GM12872 (cell line): Measurements from ENCODE around the gene AKT2.

Source experiments
- TF ChIP-seq, protein P1 (sequence below): IDR thresholded peaks from 3 replicates; pipeline ENCODE4 v1.5.1; 2011; ENCODE audit warnings: low read depth, mild to moderate bottlenecking, low read length, moderate library complexity; ENCODE audit not compliant: insufficient read depth

Gene AKT2

DNA sequence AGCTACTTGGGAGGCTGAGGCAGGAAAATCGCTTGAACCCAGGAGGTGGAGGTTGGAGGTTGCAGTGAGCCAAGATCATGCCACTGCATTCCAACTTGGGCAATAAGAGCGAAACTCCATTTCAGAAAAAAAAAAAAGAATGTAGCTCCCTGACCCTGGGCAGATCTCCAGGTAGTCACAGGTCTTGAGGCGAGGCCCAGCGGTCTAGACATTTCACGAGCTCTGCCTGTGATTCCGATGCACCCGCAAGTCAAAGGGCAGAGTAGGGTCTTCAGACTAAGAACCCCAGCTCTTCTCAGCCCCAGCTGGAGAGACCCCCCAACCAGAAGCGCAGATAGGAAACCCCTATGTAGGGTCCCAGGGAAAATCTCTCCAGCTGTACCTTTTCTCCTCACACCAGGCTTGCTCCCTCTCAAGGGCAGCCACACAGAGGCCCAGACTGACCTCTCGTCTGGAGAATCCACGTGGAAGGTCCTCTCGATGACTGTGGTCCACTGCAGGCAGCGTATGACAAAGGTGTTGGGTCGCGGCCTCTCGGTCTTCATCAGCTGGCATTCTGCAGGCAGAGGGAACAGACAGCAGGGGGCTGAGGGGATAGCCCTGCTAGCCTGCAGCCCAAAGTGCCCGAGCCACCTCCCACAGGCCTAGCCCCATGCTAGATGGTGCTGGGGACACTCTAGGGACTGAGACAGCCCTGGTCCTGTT, 30.3 kb downstream of the AKT2 start:
- TF ChIP-seq, protein P1, sequence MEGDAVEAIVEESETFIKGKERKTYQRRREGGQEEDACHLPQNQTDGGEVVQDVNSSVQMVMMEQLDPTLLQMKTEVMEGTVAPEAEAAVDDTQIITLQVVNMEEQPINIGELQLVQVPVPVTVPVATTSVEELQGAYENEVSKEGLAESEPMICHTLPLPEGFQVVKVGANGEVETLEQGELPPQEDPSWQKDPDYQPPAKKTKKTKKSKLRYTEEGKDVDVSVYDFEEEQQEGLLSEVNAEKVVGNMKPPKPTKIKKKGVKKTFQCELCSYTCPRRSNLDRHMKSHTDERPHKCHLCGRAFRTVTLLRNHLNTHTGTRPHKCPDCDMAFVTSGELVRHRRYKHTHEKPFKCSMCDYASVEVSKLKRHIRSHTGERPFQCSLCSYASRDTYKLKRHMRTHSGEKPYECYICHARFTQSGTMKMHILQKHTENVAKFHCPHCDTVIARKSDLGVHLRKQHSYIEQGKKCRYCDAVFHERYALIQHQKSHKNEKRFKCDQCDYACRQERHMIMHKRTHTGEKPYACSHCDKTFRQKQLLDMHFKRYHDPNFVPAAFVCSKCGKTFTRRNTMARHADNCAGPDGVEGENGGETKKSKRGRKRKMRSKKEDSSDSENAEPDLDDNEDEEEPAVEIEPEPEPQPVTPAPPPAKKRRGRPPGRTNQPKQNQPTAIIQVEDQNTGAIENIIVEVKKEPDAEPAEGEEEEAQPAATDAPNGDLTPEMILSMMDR, result no peak

DNA sequence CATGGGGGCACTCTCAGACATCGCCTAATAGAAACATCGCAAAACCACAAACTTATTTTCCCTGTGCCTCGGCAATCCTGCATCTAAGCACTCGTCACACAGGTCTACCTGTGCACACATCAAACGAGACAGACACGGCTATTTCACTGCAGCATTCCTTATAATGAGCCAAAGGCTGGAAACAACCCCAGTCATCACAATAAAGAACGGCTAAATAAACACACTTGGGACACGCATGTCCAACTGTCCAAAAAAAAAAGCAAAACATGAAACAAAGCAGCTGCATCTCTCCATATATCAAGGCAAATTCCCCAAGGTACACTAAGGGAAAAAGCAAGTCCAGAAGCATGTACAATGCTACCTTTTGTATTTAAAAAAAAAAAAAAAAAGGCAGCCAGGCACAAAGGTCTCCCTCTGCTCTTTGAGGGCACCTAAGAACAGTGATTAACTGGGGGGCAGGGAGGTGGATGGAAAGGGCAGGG, 31.5 kb downstream of the AKT2 start:
- TF ChIP-seq, protein P1, result no peak

DNA sequence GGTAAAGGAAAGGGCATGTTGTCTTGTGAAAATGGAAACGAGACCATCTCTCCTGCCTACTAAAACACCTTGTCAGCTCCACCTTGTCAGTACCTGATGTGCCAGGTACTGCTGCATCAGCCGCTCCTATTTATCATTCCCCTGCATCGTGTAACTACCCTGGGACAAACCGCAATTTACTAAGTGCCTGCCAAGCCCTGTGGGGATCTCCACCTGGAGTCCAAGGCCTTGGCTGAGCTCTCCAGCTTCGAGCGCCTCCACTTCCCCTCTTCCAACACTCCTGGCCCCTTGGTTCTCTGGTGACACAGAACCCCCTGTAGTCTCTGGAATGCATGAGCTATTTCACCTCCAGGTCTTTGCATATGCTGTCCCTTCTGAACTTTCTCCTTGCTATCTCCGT, 32.8 kb downstream of the AKT2 start:
- TF ChIP-seq, protein P1, result no peak

DNA sequence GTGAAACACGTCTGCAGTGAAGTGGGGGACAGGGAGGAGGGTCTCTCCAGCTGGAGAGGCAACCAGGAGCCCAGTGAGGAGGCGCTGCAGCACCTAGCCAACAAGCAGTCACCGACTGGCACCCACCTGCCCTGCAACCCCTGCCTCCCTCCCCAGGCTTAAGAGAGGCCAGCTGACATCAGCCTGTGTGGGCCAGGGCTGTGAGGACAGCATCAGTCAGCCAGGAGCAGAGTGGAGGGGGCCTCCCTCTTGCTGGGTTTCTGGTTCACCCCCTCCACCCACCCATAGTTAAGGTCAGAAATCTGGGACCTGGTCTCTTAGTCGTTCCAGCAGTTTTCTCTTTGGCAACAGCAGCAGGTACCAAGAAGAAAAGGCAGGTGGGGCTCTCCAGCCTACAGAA, 33.2 kb downstream of the AKT2 start:
- TF ChIP-seq, protein P1, result no peak

DNA sequence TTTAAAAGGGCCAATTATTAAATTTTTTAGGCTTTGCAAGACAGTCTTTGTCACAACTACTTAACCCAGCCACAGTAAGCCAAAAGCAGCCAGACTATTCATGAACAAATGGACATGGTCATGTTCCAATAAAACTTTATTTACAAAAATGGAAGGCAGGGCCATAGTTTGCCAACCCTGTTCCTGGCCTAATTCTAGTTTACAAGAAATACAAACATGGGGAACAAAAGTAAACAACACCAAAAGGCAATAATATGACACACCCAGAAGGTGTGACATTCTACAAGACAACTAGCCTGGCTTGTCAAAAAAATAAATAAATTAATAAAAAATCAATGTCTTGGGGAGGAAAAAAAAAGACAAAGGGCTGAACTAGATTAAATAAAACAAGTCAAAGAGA, 33.9 kb downstream of the AKT2 start:
- TF ChIP-seq, protein P1, result no peak

DNA sequence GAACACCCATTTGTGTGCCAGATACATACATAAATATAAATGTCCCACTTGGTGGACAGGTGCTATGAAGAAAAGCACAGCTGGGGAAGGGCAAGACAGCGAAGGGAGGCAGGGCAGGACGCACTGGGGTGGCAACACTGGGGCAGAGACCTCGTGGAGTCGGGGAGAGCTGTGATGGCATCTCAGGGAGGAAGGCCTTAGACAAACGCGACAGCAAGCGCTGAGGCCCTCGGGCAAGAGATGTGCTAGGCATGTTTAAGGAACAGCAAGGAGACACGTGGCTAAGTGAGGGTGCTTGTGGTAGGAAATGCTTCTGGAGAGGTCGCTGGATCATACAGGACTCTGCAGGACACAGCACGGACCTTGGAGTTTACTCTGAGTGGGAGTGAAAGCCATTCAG, 35.4 kb downstream of the AKT2 start:
- TF ChIP-seq, protein P1, result no peak

DNA sequence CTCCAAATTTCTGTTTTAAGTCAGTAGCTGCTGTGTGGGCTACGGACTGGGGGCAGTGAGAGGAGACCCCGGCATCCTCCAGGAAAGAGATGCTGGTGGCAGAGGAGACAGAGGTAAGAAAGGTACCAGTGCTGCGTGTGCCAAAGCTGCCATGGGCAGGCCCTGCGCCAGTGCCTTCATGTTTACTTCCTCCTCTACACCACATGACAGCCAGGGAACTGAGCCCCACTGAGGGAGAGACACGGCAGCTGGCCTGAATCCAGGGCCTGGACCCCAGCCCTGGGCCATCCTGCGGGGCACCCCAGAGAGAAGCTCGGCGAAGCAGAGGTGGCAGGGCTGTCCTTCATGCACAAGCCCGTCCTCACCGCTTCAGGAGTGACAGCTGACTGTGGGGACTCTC, 35.9 kb downstream of the AKT2 start:
- TF ChIP-seq, protein P1, result no peak
